Measurements from ENCODE around the gene MED29. TPM values are rescaled to one million over a fixed set of nuclear protein-coding genes. Genes with fewer than 3 reads are reported as not detected.

The MED29 gene
- total RNA-seq, 1 experiment from 2014 or later: 739 TPM

- Histone ChIP-seq H3K27ac (ENCODE audit: low read length) (peak overlapping the region; percentile 92), H3K36me3 (ENCODE audit: control insufficient read depth, insufficient read depth, low read length) (peaks cover 10% of the 10 kb centered on the region), H3K4me3 (ENCODE audit: low read depth in 2 of 2, low read length in 2 of 2) (peak overlapping the region; percentile 42 to 55), H3K9me3 (ENCODE audit: control insufficient read depth, insufficient read depth, low read depth, low read length) (no peaks in the 10 kb centered on the region), H3K4me1 (ENCODE audit: control insufficient read depth, insufficient read depth, low read length) (peaks cover 58% of the 10 kb centered on the region), H3K27me3 (ENCODE audit: control insufficient read depth, insufficient read depth, low read length) (no peaks in the 10 kb centered on the region)
- DNase-seq (ENCODE audit: low read depth, low spot score) (no peak), ATAC-seq (peak; percentile 5)
- no TSS peak for BruUV-seq (replicated peaks)
- no peak for TF ChIP-seq REST (IDR thresholded peaks at IDR 0.05; ENCODE audit: insufficient read depth in 1 of 2, low read depth in 2 of 2, low read length in 1 of 2)
- no peak for TF ChIP-seq POLR2AphosphoS5 (IDR thresholded peaks at IDR 0.05; ENCODE audit: low read depth, low read length)
- no peak for TF ChIP-seq SIN3A (IDR thresholded peaks at IDR 0.05; ENCODE audit: borderline replicate concordance, insufficient read depth, low read depth, low read length)
- no peak for TF ChIP-seq TCF7L2 (IDR thresholded peaks at IDR 0.05; ENCODE audit: low read depth, low read length)
- no peak for TF ChIP-seq CTCF (IDR thresholded peaks at IDR 0.05)
- intact Hi-C loops (cut with micrococcal nuclease; ENCODE audit: unreplicated experiment) (loop anchor here (2.0 to 10.0 kb wide), 3 partner anchors 81 to 435 kb away; partner anchors contain the start of gene FBXO17), in situ Hi-C loops (cut with HindIII; ENCODE audit: low pct_unique_long_range_greater_than_20kb, low sequenced_read_pairs) (no loop called here)
- POLR2A ChIA-PET: interaction anchor here (2.3 to 15.7 kb wide), 4 partner anchors 9 to 23 kb away, joined by 35 to 524 read pairs (median 123); partner anchors contain the start of genes MED29, PAF1 and RPS16
- CTCF ChIA-PET: interaction anchor here (0.9 to 4.6 kb wide), 2 partner anchors 13 to 30 kb away, joined by 3 to 144 read pairs; no protein-coding TSS in a partner anchor
Measured at GRCh38 chr19:39410017-39410830, 19.0 kb downstream of the MED29 start.

- CTCF ChIA-PET: interaction anchor here (0.9 to 6.8 kb wide), 9 partner anchors 7 to 125 kb away, joined by 4 to 280 read pairs (median 13); partner anchors contain the start of genes MED29, PAF1 and RPS16
- BruUV-seq (replicated peaks): no TSS peak
- in situ Hi-C loops (cut with HindIII; ENCODE audit: low pct_unique_long_range_greater_than_20kb, low sequenced_read_pairs): no loop called here
Measured at GRCh38 chr19:39410831-39411080, 19.6 kb downstream of the MED29 start.

More at GRCh38 chr19:39410831-39411080, 19.6 kb downstream of the MED29 start:
- POLR2A ChIA-PET: interaction anchor here (1.0 to 2.3 kb wide), 9 partner anchors 10 to 64 kb away, joined by 7 to 41 read pairs (median 28); partner anchors contain the start of genes MED29, PAF1 and RPS16
- Histone ChIP-seq H3K4me3 (ENCODE audit: low read depth in 2 of 2, low read length in 2 of 2) (peak overlapping the region in 1 of 2 experiments; percentile 55; a peak in 2 of 4 replicates), H3K27ac (ENCODE audit: low read length) (peak overlapping the region; percentile 92), H3K4me1 (ENCODE audit: control insufficient read depth, insufficient read depth, low read length) (peaks cover 58% of the 10 kb centered on the region), H3K9me3 (ENCODE audit: control insufficient read depth, insufficient read depth, low read depth, low read length) (no peaks in the 10 kb centered on the region), H3K27me3 (ENCODE audit: control insufficient read depth, insufficient read depth, low read length) (no peaks in the 10 kb centered on the region), H3K36me3 (ENCODE audit: control insufficient read depth, insufficient read depth, low read length) (peaks cover 13% of the 10 kb centered on the region)
- no peak for ATAC-seq
- DNase-seq (ENCODE audit: low read depth, low spot score): no peak
- TF ChIP-seq REST (IDR thresholded peaks at IDR 0.05; ENCODE audit: insufficient read depth in 1 of 2, low read depth in 2 of 2, low read length in 1 of 2) (no peak), POLR2AphosphoS5 (IDR thresholded peaks at IDR 0.05; ENCODE audit: low read depth, low read length) (no peak), TCF7L2 (IDR thresholded peaks at IDR 0.05; ENCODE audit: low read depth, low read length) (no peak)
- intact Hi-C loops (cut with micrococcal nuclease; ENCODE audit: unreplicated experiment): loop anchor here (1.0 to 10.0 kb wide), 4 partner anchors 13 to 436 kb away; partner anchors contain the start of gene FBXO17
